AG04450 (cell line): ENCODE measurements around the gene EMP2. TPM values are rescaled to one million over a fixed set of nuclear protein-coding genes. Genes with fewer than 3 reads are reported as not detected.
"Not testable (repeated sequence)": the region's sequence is repeated elsewhere in the genome, so short reads cannot be mapped to it uniquely, and the experiment has no call there.

Experiments
- CTCF ChIA-PET: fragments of 300-600, 350-600 bp; formaldehyde crosslinking; extraction: SDS; loops from one replicate; lab custom pipeline; 2022; ENCODE audit warnings: antibody characterized with exemption, inconsistent platforms; lab: Charles Lee
- POLR2A ChIA-PET: fragments of 350-600 bp; formaldehyde crosslinking; extraction: SDS; loops from one replicate; lab custom pipeline; 2021; ENCODE audit warnings: antibody characterized with exemption, inconsistent platforms; lab: Yijun Ruan, JAX
- DNase-seq: peaks from one replicate; pipeline ENCODE4 v3.0.0-alpha.2; 2011; ENCODE audit warnings: low read depth, low spot score
- H3K27ac ChIP-seq: one replicate; pipeline ENCODE4 v1.5.1; 2012; ENCODE audit warnings: low read depth, low read length, control low read depth
- H3K27me3 ChIP-seq: one replicate; pipeline ENCODE4 v1.6.0; 2012; ENCODE audit warnings: low read length; ENCODE audit not compliant: control insufficient read depth, insufficient read depth
- H3K4me3 ChIP-seq: 2 replicates; pipeline ENCODE4 v1.5.1; 2011; ENCODE audit warnings: mild to moderate bottlenecking, low read depth, low read length, control low read depth
- H3K9me3 ChIP-seq: 2 replicates; pipeline ENCODE4 v1.5.1; 2012; ENCODE audit warnings: low read length; ENCODE audit not compliant: control insufficient read depth, insufficient read depth
- polyA plus RNA-seq: library from polyadenylated mRNA; depleted of rRNA; stranded (reverse); fragments of >200 nt; gene quantifications from 2 replicates; pipeline ENCODE4 v1.2.3, GENCODE V29; 2011
- TF ChIP-seq, protein P1 (sequence below): IDR thresholded peaks from 2 replicates; pipeline ENCODE4 v1.5.1; 2011; ENCODE audit warnings: low read depth, low read length, control low read depth, inconsistent platforms

The EMP2 gene
- polyA plus RNA-seq, 1 experiment: 15.2 TPM

DNA sequence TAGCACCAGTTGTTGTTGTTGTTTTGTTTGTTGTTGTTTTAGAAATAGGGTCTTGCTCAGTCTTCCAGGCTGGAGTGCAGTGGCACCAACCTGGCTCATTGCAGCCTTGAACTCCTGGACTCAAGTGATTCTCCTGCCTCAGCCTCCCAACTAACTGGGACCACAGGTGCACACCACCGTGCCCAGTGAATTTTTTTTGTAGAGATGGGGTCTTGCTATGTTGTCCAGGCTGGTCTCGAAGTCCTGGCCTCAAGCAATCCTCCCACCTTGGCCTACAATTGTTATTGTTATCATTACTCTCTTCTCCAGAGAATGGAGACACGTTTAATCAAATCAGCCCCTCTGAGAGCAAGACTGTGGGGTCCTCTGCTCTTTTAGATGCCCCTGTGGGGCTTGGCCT lies 42.7 kb upstream of the EMP2 start:
- TF ChIP-seq, protein P1, sequence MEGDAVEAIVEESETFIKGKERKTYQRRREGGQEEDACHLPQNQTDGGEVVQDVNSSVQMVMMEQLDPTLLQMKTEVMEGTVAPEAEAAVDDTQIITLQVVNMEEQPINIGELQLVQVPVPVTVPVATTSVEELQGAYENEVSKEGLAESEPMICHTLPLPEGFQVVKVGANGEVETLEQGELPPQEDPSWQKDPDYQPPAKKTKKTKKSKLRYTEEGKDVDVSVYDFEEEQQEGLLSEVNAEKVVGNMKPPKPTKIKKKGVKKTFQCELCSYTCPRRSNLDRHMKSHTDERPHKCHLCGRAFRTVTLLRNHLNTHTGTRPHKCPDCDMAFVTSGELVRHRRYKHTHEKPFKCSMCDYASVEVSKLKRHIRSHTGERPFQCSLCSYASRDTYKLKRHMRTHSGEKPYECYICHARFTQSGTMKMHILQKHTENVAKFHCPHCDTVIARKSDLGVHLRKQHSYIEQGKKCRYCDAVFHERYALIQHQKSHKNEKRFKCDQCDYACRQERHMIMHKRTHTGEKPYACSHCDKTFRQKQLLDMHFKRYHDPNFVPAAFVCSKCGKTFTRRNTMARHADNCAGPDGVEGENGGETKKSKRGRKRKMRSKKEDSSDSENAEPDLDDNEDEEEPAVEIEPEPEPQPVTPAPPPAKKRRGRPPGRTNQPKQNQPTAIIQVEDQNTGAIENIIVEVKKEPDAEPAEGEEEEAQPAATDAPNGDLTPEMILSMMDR: no peak
- POLR2A ChIA-PET: no interaction called here
- CTCF ChIA-PET: no interaction called here
- Histone ChIP-seq H3K4me3 (no peak overlapping the region), H3K27ac (no peak overlapping the region), H3K27me3 (peaks cover 4% of the 10 kb centered on the region), H3K9me3 (no peaks in the 10 kb centered on the region; the same call in 1 of the 2 replicates)
- no peak for DNase-seq

DNA sequence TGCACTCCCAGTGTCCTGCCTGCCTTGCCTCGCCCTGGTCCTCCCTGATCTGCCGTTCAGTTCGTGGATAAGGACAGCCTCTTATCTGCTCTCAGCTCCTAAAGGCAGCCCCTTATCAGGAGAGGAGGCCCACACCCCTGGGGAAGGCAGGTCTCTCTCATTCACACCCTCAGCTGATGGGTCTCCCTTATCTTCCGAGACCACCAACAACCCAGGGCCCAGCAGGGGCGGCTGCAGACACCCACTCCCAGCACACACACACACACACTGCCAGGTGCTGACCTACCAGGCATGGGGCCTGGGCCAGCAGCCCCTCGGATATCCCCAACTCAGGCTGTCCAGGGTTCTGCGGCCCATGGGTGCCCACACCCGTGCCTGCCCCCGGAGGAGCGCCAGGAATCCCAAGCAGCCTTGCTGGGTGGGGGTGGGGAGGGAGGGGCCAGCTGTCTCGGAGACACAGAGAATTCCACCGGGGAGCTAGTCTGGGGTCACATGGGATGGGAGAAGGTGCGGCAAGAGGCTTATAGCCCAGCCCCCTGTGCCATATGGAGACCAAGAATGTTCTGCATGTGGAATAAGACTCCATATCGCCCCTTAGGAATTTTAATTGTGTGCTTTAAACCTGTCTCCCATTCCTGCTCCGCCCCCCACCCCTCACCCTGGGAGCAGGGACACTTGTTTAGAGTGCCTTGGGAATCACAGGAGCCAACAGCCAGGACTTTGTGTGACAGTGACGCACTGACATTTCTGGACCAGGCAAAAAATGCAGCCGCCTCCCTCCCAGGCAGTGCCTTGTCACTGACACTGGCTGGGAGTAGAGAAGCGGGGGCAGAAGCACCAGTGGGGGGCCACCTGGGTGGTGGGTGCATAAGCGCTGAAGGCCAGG lies 41.9 kb upstream of the EMP2 start:
- Histone ChIP-seq H3K9me3 (no peaks in the 10 kb centered on the region; the same call in 1 of the 2 replicates), H3K27me3 (peaks cover 2% of the 10 kb centered on the region), H3K4me3 (no peak overlapping the region), H3K27ac (no peak overlapping the region)
- DNase-seq: no peak
- TF ChIP-seq, protein P1: no peak
- POLR2A ChIA-PET: no interaction called here
- CTCF ChIA-PET: no interaction called here

DNA sequence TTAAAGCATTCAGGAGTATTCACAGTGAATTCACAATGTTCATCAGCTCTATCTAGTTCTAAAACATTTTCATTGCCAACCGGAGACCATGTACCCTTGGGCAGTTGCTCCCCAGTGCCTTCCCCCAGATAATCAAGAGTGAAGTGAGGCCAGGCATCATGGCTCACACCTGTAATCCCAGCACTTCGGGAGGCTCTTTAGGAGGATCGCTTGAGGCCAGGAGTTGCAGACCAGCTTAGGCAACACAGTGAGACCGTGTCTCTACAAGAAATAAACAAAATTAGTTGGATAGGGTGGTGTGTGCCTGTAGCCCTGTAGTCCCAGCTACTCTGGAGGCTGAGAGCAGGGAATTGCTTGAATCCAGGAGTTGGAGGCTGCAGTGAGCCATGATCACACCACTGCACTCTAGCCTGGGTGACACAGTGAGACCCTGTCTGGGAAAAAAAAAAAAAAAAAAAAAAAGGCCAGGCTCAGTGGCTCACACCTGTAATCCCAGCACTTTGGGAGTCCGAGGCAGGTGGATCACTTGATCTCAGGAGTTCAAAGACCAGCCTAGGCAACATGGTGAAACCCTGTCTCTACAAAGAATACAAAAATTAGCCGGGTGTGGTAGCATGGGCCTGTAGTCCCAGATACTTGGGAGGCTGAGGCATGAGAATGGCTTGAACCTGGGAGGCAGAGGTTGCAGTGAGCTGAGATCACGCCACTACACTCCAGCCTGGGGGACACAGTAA lies 41.0 kb upstream of the EMP2 start:
- H3K4me3 ChIP-seq, POLR2A ChIA-PET, H3K9me3 ChIP-seq, CTCF ChIA-PET, H3K27ac ChIP-seq, H3K27me3 ChIP-seq, DNase-seq: not testable (repeated sequence)

DNA sequence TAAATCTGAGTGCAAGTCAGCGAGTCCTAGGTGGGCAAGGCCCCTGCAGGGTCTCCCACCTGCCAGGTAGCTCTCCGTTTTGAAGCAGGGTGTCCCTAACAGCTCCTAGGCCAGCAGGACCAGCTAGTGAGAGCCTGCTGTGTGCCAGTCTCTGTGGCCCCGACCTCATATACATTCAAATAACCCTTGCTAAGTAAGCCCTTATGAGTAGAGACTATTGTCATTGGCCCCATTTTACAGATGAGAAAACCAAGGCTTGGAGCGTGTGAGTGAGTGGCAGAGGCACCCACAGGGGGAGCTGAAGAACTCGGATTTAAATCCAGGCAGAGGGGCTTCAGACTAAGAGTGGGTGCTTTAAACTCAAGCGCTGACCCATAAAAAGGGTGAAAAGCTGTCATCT lies 39.7 kb upstream of the EMP2 start:
- TF ChIP-seq, protein P1: no peak
- ChIA-PET POLR2A (no interaction called here), CTCF (no interaction called here)
- no peak overlapping the region for H3K27ac ChIP-seq
- DNase-seq: no peak
- no peaks in the 10 kb centered on the region for H3K27me3 ChIP-seq
- no peaks in the 10 kb centered on the region; the same call in 1 of the 2 replicates for H3K9me3 ChIP-seq
- no peak overlapping the region for H3K4me3 ChIP-seq

DNA sequence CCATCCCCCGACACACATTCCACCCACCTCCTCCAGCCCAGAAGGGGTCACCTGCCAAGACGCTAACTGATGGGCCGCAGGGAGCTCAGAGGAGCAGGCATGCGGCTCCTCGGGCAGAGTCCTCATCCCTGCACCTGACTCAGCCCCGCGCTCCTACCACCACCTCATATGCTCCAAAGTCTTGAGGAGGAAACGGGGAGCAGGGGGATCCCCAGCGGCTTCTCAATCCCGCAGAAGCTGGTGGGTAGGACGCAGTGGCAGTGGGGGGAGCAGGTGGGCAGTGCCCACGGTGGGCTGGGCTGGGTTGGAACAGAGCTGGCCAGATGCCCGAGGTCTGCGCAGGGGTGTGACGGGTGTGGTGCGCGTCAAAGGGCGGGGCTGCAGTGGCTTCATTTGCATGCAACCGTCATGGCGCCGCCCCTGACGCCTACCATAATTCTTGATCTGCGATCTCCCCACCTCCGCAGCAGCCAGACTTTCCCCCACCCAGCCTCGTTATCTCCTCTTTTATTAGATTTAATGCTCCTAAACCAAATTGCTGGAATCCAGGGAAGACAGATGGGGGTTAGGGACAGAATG lies 39.0 kb upstream of the EMP2 start:
- POLR2A ChIA-PET: no interaction called here
- DNase-seq: no peak
- Histone ChIP-seq H3K9me3 (no peaks in the 10 kb centered on the region; the same call in 1 of the 2 replicates), H3K27me3 (peaks cover 2% of the 10 kb centered on the region), H3K4me3 (no peak overlapping the region), H3K27ac (no peak overlapping the region)
- TF ChIP-seq, protein P1: no peak
- CTCF ChIA-PET: no interaction called here
